ENCODE data around the gene PPM1E.

DNA sequence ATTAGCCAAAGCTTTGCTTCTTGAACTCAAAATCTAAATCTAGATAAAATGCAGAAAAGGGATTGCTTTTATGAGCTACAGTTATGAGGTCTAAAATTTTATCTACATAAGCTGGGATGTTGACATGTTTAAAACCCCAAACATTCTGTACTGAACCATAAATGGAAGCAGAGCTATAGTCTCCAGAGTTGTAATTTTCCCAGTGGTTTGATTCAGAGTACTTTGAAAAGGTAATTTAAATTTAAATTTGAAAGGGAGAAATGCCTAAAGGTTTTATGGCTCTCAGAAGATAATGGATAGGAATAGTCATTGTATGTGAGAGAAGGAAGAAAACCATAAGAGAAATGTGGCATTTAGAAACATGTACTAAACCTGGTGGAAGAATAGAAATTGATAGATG is 163.2 kb downstream of the PPM1E start:
- TF ChIP-seq, protein P1, sequence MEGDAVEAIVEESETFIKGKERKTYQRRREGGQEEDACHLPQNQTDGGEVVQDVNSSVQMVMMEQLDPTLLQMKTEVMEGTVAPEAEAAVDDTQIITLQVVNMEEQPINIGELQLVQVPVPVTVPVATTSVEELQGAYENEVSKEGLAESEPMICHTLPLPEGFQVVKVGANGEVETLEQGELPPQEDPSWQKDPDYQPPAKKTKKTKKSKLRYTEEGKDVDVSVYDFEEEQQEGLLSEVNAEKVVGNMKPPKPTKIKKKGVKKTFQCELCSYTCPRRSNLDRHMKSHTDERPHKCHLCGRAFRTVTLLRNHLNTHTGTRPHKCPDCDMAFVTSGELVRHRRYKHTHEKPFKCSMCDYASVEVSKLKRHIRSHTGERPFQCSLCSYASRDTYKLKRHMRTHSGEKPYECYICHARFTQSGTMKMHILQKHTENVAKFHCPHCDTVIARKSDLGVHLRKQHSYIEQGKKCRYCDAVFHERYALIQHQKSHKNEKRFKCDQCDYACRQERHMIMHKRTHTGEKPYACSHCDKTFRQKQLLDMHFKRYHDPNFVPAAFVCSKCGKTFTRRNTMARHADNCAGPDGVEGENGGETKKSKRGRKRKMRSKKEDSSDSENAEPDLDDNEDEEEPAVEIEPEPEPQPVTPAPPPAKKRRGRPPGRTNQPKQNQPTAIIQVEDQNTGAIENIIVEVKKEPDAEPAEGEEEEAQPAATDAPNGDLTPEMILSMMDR (IDR thresholded peaks at IDR 0.05): no peak
- TF ChIP-seq POLR2A (IDR thresholded peaks at IDR 0.05): no peak

Measured in right lobe of liver (tissue), 4 donors.